EH (cell line): ENCODE data around the gene ACP2.
"Not testable (repeated sequence)": the region's sequence is repeated elsewhere in the genome, so short reads cannot be mapped to it uniquely, and the experiment has no call there.

Experiments used
- DNase-seq: peaks from one replicate; pipeline ENCODE4 v3.0.0-alpha.2; 2015; ENCODE audit warnings: low read depth

The ACP2 gene

GRCh38 chr11:47198161-47198560 lies 50.5 kb downstream of the ACP2 start:
- not testable (repeated sequence) for DNase-seq

- DNase-seq, result peak; percentile 31
Observed at GRCh38 chr11:47192111-47192510, 56.5 kb downstream of the ACP2 start.

- peak; percentile 56 for DNase-seq
Observed at GRCh38 chr11:47191137-47191536, 57.5 kb downstream of the ACP2 start.
